ENCODE results near the gene TBCEL. TPM values are rescaled to one million over a fixed set of nuclear protein-coding genes. Genes with fewer than 3 reads are reported as not detected.

TBCEL gene
- total and polyA plus RNA-seq, 12 donors = 3.9 to 39.9 (median 28.8) TPM

GRCh38 chr11:121089566-121089965, 65.7 kb downstream of the TBCEL start:
- no peaks in the 10 kb centered on the region for H3K27me3 ChIP-seq
- intact Hi-C loops (cut with DNase I) = no loop called here
- 93 to 96% methylated on average over 1 of the region's 1 CpG for WGBS, 2 donors
- H3K9me3 ChIP-seq = no peaks in the 10 kb centered on the region
- H3K4me3 ChIP-seq = no peak overlapping the region
- H3K4me1 ChIP-seq = peaks cover 0 to 13% (median 0%) of the 10 kb centered on the region in 9 donors
- H3K27ac ChIP-seq = no peak overlapping the region
- peaks cover 0 to 47% (median 10%) of the 10 kb centered on the region in 9 donors for H3K36me3 ChIP-seq
- no peak for ATAC-seq
- no peak for DNase-seq
- no peak for TF ChIP-seq CTCF (IDR thresholded peaks at IDR 0.05)

DNA sequence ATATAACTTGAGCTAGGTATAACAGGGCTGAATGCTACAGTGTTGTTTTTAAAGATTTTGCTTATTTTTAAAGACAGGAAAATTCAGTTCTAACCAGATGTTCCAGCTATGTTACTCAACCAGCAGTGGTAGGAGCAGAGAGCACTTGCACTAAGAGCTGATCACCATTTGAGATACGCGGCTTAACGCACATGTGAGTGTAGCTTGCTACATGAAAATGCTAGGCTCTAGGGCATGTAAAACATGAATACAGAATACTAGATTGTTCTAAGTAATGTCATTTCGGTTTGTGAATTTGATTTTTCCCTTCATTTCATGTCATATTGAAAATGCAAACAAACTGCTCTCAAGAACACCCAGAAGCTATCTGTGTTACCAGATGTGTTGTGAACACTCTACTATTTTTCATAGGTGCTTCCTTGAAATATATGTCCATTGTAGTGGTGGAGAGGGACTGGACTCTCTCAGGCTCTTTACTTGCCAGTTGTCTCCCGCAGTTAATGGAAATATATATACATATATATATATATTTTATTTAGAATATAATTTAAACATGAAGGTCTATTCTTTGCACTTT, 66.3 kb downstream of the TBCEL start:
- 98% methylated on average over 5 of the region's 5 CpGs for WGBS, 2 donors
- Histone ChIP-seq H3K9me3 (no peaks in the 10 kb centered on the region), H3K36me3 (peaks cover 0 to 41% (median 10%) of the 10 kb centered on the region in 9 donors), H3K4me1 (peaks cover 0 to 13% (median 0%) of the 10 kb centered on the region in 9 donors), H3K27me3 (no peaks in the 10 kb centered on the region), H3K4me3 (no peak overlapping the region), H3K27ac (no peak overlapping the region)
- no peak for ATAC-seq
- no peak for DNase-seq
- TF ChIP-seq CTCF (IDR thresholded peaks at IDR 0.05) = no peak
- intact Hi-C loops (cut with DNase I) = no loop called here

- no peak for TF ChIP-seq CTCF (IDR thresholded peaks at IDR 0.05)
- ATAC-seq (no peak), DNase-seq (no peak)
- no peak overlapping the region for H3K4me3 ChIP-seq
- H3K27me3 ChIP-seq = no peaks in the 10 kb centered on the region
- H3K27ac ChIP-seq = no peak overlapping the region
- intact Hi-C loops (cut with DNase I) = no loop called here
- 81 to 82% methylated on average over 3 of the region's 3 CpGs for WGBS, 2 donors
- H3K36me3 ChIP-seq = peaks cover 0 to 27% (median 10%) of the 10 kb centered on the region in 9 donors
- peaks cover 0 to 12% (median 0%) of the 10 kb centered on the region in 9 donors for H3K4me1 ChIP-seq
- H3K9me3 ChIP-seq = no peaks in the 10 kb centered on the region
Observed at GRCh38 chr11:121091492-121092152, 67.7 kb downstream of the TBCEL start.

DNA sequence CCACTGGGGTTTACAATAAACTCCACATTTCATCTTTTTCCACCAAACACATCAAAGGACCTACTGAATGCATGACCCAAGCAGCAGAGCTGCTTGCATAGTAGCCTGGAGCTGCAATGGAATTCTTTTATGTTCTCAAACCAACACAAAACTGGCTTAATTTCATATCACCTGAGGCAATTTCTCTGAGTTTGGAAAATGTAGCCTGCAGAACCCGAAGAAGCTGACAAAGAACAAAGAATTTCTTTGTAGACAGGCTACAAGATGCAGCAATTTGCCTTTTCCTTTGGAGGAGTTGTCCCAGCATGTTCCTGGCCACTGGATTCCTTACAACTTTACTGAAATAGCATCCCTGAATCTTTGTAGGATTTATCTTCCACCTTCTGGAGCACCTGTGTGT, 71.7 kb downstream of the TBCEL start:
- ATAC-seq (no peak), DNase-seq (no peak)
- no peaks in the 10 kb centered on the region for H3K27me3 ChIP-seq
- intact Hi-C loops (cut with DNase I) = no loop called here
- no peak overlapping the region for H3K4me3 ChIP-seq
- H3K9me3 ChIP-seq = no peaks in the 10 kb centered on the region
- TF ChIP-seq CTCF (IDR thresholded peaks at IDR 0.05) = no peak
- H3K27ac ChIP-seq = no peak overlapping the region
- 76 to 88% methylated on average over 1 of the region's 1 CpG for WGBS, 2 donors
- H3K4me1 ChIP-seq = peaks cover 0 to 11% (median 0%) of the 10 kb centered on the region in 9 donors
- H3K36me3 ChIP-seq = no peaks in the 10 kb centered on the region
